ENCODE results near the gene TOM1L2.

- TF ChIP-seq CTCF (IDR thresholded peaks at IDR 0.05) (no peak), POLR2A (IDR thresholded peaks at IDR 0.05) (no peak)
Observed at GRCh38 chr17:17982801-17983200, 10.6 kb upstream of the TOM1L2 start.

Data from uterus (tissue), 2 donors.